Posterior cingulate gyrus (tissue), 11 donors: ENCODE measurements around the gene DAG1.

Source experiments
- DNase-seq, 10 donors: peaks; one replicate each; pipeline versions ENCODE4 v3.0.0 to v3.0.0-alpha.2; 2020 to 2021; ENCODE audit warnings: mixed read lengths in 3 of 10
- intact Hi-C: fragments of 100-400 bp; cut with DNase I; formaldehyde crosslinking; loops from one replicate; pipeline ENCODE4 v1.15.1; 2023

DAG1 gene

GRCh38 chr3:49539659-49540560 lies 69.8 kb downstream of the DAG1 start:
- intact Hi-C loops = loop anchor here (1.0 kb wide), 2 partner anchors 131 to 299 kb away; no protein-coding TSS in a partner anchor

GRCh38 chr3:49552087-49552486 lies 82.0 kb downstream of the DAG1 start:
- intact Hi-C loops = no loop called here

More at GRCh38 chr3:49539659-49540560, 69.8 kb downstream of the DAG1 start:
- DNase-seq = peak; percentile 90 to 99 (median 94)

GRCh38 chr3:49553324-49553691 lies 83.2 kb downstream of the DAG1 start:
- peak in 1 of 10 donors; percentile 37 for DNase-seq
- intact Hi-C loops = no loop called here

More at GRCh38 chr3:49552087-49552486, 82.0 kb downstream of the DAG1 start:
- peak in 1 of 10 donors; percentile 40 for DNase-seq

- peak; percentile 83 to 98 (median 90) for DNase-seq
- intact Hi-C loops = no loop called here
These were observed 83.9 kb downstream of the DAG1 start, which contains the start of gene BSN for GRCh38 chr3:49553692-49554632. BSN (plus strand) TSS chr3:49554477; CDS start chr3:49554603, 126 bp downstream.

- intact Hi-C loops = no loop called here
These were observed 84.7 kb downstream of the DAG1 start for GRCh38 chr3:49554633-49555265.

GRCh38 chr3:49556500-49557275 lies 86.6 kb downstream of the DAG1 start:
- peak in 1 of 10 donors; percentile 85 for DNase-seq
- intact Hi-C loops = no loop called here

More at GRCh38 chr3:49554633-49555265, 84.7 kb downstream of the DAG1 start:
- peak in 2 of 10 donors; percentile 61 to 87 for DNase-seq

GRCh38 chr3:49563040-49563578 lies 93.0 kb downstream of the DAG1 start:
- intact Hi-C loops = no loop called here
- peak in 1 of 10 donors; percentile 50 for DNase-seq

- intact Hi-C loops = no loop called here
- DNase-seq = peak in 2 of 10 donors; percentile 18 to 61
These were observed 93.7 kb downstream of the DAG1 start for GRCh38 chr3:49563766-49564165.

GRCh38 chr3:49566312-49566711 lies 96.2 kb downstream of the DAG1 start:
- DNase-seq = no peak
- intact Hi-C loops = no loop called here

GRCh38 chr3:49567406-49567805 lies 97.3 kb downstream of the DAG1 start:
- intact Hi-C loops = no loop called here
- no peak for DNase-seq

- intact Hi-C loops = no loop called here
- DNase-seq = no peak
These were observed 98.9 kb downstream of the DAG1 start for GRCh38 chr3:49568965-49569364.

GRCh38 chr3:49570028-49570654 lies 100.1 kb downstream of the DAG1 start:
- no peak for DNase-seq
- intact Hi-C loops = no loop called here

GRCh38 chr3:49582177-49582576 lies 112.1 kb downstream of the DAG1 start:
- no peak for DNase-seq
- intact Hi-C loops = no loop called here
